Measurements from ENCODE around the gene PRDX6.

The PRDX6 gene

GRCh38 chr1:173532237-173532636 lies 55.1 kb downstream of the PRDX6 start:
- peak in 1 of 2 donors; percentile 13 for DNase-seq (ENCODE audit: low read depth in 2 of 2)
- no peak overlapping the region for H3K4me3 ChIP-seq (replicated peaks in 1 of 2; ENCODE audit: low read depth in 2 of 2, low read length in 2 of 2)
- TF ChIP-seq, protein P1, sequence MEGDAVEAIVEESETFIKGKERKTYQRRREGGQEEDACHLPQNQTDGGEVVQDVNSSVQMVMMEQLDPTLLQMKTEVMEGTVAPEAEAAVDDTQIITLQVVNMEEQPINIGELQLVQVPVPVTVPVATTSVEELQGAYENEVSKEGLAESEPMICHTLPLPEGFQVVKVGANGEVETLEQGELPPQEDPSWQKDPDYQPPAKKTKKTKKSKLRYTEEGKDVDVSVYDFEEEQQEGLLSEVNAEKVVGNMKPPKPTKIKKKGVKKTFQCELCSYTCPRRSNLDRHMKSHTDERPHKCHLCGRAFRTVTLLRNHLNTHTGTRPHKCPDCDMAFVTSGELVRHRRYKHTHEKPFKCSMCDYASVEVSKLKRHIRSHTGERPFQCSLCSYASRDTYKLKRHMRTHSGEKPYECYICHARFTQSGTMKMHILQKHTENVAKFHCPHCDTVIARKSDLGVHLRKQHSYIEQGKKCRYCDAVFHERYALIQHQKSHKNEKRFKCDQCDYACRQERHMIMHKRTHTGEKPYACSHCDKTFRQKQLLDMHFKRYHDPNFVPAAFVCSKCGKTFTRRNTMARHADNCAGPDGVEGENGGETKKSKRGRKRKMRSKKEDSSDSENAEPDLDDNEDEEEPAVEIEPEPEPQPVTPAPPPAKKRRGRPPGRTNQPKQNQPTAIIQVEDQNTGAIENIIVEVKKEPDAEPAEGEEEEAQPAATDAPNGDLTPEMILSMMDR (IDR thresholded peaks at IDR 0.05; ENCODE audit: low read depth, low read length): no peak

- no peak for DNase-seq (ENCODE audit: low read depth in 2 of 2)
- H3K4me3 ChIP-seq (replicated peaks in 1 of 2; ENCODE audit: low read depth in 2 of 2, low read length in 2 of 2): no peak overlapping the region
- TF ChIP-seq, protein P1 (IDR thresholded peaks at IDR 0.05; ENCODE audit: low read depth, low read length): no peak
These were observed 59.1 kb downstream of the PRDX6 start for GRCh38 chr1:173536223-173536622.
